ENCODE measurements around the gene ABCC10. TPM values are rescaled to one million over a fixed set of nuclear protein-coding genes. Genes with fewer than 3 reads are reported as not detected.
"Not testable (repeated sequence)": the region's sequence is repeated elsewhere in the genome, so short reads cannot be mapped to it uniquely, and the experiment has no call there.

The ABCC10 gene, protein sequence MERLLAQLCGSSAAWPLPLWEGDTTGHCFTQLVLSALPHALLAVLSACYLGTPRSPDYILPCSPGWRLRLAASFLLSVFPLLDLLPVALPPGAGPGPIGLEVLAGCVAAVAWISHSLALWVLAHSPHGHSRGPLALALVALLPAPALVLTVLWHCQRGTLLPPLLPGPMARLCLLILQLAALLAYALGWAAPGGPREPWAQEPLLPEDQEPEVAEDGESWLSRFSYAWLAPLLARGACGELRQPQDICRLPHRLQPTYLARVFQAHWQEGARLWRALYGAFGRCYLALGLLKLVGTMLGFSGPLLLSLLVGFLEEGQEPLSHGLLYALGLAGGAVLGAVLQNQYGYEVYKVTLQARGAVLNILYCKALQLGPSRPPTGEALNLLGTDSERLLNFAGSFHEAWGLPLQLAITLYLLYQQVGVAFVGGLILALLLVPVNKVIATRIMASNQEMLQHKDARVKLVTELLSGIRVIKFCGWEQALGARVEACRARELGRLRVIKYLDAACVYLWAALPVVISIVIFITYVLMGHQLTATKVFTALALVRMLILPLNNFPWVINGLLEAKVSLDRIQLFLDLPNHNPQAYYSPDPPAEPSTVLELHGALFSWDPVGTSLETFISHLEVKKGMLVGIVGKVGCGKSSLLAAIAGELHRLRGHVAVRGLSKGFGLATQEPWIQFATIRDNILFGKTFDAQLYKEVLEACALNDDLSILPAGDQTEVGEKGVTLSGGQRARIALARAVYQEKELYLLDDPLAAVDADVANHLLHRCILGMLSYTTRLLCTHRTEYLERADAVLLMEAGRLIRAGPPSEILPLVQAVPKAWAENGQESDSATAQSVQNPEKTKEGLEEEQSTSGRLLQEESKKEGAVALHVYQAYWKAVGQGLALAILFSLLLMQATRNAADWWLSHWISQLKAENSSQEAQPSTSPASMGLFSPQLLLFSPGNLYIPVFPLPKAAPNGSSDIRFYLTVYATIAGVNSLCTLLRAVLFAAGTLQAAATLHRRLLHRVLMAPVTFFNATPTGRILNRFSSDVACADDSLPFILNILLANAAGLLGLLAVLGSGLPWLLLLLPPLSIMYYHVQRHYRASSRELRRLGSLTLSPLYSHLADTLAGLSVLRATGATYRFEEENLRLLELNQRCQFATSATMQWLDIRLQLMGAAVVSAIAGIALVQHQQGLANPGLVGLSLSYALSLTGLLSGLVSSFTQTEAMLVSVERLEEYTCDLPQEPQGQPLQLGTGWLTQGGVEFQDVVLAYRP (N-terminal part only)
- total RNA-seq, result 46.8 TPM

DNA sequence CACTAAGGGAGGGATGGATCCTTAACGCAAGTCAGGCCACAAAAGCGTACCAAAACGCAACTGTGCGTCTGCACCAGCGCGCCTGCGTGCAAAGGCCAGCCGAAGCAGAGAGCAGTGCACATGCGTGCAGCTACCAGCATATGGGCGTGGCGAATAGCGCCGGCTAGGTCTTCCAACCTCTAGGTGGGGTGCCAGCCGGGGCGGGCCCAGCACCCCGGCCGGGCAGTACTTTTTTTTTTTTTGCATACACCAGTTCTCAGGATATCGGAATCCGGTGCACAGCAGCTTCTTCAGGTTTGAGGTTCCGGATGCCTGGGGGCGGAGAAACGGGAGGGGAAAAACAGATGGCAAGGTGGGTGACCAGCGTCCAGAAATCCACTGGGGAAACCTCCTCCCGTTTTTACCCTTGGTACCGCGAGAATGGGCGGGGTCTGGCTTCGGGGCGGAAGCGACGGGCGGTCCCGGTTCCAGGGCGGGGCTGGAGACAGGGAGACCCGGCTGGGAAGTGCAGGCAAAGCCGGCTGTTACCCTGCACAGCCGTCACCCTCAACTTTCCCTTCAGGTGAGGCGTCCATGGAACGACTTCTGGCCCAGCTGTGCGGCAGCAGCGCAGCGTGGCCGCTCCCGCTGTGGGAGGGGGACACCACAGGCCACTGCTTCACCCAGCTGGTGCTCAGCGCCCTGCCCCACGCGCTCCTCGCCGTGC, at the start of gene ABCC10:
ABCC10 (plus strand) TSS at position 136 of the 706 bp plus-strand sequence; CDS start at position 574, 438 bp downstream.
- peak; percentile 95 for DNase-seq (ENCODE audit: low spot score)

DNA sequence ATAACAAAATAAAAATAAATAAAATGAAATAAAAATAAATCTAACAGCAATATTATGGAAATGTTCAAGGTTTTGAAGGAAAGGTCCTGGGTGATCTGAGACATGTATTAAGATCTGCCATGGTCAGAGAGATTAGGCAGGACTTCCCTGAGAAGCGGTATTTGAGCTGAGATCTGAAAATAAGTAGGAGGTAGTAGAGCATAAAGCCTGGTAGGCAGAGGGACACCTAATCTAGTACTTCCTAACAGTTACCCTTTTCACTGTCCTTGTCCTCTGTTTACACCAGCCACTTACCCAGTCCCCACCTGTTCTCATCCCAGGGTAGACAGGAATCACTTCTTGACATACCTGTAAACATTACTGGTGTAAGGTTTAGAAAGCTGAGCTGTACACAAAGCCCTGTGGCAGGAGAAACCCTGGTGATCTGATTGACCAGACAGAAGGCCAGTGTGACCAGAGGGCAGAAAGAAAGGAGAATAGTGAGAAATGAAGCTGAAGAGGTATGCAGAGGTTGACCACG, 49.6 kb upstream of the ABCC10 start:
- DNase-seq (ENCODE audit: low spot score), result no peak

DNA sequence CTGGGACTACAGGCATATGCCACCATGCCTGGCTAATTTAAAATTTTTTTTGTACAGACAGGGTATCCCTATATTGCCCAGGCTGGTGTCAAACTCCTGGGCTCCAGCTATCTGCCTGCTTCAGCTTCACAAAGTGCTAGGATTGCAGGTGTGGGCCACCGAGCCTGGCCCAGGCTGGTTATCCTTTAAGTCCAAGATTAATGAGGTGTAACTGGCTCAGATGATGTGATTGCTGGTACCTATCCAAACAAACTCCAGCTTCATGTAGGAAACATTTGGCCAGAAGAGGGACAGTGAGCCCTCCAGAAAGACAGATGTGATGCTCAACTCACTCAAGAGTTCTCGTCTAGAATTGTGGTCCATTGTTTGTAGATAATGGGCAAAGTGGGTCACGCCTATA, 48.7 kb upstream of the ABCC10 start:
- DNase-seq (ENCODE audit: low spot score), result no peak

DNA sequence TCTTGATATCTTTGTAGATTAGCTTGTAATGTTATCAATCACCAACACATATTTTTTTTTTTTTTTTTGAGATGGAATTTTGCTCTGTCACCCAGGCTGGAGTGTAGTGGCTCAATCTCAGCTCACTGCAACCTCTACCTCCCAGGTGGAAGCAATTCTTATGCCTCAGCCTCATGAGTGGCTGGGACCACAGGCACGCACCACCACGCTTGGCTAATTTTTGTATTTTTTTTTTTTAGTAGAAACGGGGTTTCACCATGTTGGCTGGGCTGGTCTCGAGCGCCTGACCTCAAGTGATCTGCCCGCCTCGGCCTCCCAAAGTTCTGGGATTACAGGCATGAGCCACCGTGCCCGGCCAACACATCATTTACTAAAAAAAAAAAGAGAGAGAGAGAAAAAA, 46.5 kb upstream of the ABCC10 start:
- not testable (repeated sequence) for DNase-seq (ENCODE audit: low spot score)

DNA sequence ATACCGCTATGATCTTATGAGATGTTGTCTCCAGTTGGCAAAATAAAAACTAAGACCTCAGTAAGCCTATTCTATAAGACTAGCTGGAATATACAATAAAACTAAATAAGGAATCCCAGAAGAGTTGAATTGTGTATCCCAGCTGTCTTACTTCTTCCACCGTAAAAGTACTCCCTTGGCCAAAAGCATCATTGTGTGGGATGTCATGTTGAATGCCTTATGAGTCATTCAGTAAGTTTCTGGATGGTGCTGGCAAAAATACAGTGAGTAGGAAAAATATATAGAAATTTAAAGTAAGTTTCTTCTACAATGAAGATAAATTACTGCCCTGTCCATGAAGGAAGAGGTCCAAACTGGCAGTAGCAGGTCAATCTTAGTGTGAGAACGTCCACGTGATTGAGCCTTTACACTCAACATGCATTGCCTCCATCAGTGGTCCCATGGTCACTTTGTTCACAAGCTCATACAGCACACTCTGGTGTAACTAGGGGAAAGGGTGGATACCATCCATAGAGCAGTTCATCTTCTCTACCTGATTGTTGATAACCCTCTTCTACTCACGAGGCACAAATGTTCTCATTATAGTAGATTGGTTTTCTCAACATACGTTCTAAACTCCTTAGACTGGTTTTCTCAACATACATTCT, 44.2 kb upstream of the ABCC10 start:
- no peak for DNase-seq (ENCODE audit: low spot score)

DNA sequence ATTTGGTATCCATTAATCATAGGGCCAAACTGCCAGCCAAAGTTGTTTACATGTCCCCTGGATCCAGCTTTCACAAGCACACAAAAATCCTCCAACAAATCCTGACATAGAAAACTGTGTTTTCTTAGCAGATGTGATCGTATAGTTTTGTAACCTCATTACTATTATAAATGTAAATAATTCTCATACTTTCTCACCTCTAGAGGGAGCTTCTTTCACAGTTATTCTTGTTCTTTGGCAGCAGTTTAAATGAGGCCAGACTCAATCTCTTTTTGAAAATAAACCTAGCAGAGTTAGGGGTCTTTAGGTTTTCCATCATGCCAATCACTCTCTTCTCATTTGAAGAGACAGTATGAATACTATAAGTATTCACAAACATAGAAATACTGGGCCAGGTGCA, 40.8 kb upstream of the ABCC10 start:
- no peak for DNase-seq (ENCODE audit: low spot score)

DNA sequence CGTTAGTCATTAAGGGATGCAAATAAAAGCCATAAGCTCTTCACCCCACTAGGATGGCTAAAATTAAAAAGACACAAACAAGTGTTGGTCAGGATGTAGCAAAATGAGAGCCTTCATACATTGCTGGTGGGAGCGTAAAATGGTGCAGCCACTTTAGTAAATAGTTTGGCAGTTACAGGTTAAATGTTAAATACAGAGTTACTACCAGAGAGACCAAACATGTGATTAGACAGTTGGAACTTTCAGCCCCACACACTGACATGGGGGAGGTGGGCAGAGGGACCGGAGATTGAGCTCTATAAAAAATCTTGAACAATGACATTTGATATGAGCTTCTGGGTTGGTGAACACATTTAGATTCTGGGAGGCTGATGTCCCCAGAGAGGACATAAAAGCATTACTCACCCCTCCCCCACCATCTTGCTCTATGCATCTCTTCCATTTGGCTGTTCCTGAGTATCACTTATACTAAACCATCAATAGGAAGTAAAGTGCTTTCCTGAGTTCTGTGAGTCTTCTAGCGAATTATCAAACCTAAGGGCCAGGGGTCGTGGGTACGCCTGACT, 37.5 kb upstream of the ABCC10 start:
- DNase-seq (ENCODE audit: low spot score), result no peak

DNA sequence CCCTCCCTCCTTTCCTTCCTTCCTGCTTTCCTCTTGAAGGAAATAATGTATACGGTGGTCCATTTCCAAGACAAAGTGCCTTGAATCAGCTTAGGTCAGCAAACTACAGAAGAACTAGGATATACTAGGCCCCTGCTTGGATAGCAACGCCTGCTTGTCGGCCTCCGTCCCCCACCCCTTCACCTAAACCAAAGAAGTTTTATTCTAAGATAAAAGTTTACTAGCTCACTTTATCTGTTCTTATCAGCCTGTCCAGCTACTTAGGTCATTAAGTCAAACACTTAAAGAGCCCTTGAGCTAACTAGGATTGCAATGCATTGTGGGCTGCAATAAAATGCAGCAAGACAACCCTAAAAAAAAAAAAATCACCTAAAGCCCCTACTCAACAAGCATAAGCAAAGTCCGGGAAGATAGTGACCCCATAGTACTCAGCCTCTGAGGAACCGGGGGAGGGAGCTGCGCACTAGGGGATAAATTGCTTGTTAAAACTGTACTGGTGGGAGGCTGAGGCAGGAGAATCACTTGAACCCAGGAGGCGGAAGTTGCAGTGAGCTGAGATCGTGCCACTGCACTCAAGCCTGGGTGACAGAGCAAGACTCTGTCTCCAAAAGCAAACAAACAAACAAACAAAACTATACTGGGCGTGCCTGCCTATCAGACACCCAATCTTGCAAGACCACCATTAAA, 36.4 kb upstream of the ABCC10 start:
- DNase-seq (ENCODE audit: low spot score), result not testable (repeated sequence)

DNA sequence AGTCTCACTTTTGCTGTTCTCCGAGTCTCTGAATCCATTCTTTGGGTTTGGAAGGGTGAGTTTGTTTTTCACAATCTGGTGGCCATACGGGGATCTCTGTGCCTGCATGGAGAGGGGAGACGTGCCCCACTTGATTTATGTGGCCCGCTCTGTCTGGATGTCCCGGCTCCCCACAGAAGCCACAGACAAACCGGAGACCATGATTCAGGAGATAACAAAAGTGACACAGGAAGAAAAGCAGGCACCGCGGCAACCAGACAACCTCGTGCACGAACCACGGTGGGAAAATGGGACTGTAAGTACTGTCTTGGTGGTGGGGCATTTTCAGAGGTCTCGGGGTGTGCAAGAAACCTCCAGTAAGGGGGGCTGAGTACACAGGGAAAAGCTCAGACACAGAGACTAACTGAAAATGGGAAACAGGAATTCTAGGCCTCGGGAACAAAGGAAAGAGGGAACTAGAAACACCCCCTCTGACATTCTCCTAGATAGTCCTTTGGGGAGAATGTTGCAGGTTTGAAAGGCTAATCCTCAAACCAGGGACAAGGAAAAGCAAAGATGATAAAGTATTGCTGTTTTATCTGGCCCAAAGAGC, 35.8 kb upstream of the ABCC10 start:
- no peak for DNase-seq (ENCODE audit: low spot score)

DNA sequence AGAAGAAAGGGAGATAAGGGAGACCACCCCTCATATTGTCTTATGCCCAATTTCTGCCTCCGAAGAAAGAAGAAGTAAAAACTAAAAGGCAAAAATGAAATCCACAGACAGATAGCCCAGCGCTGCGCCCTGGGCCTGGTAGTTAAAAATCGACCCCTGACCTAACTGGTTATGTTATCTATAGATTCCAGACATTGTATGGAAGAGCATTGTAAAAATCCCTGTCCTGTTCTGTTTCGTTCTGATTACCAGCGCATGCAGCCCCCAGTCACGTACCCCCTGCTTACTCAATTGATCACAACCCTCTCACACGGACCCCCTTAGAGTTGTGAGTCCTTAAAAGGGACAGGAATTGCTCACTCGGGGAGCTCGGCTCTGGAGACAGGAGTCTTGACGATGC, 34.2 kb upstream of the ABCC10 start:
- DNase-seq (ENCODE audit: low spot score), result not testable (repeated sequence)

DNA sequence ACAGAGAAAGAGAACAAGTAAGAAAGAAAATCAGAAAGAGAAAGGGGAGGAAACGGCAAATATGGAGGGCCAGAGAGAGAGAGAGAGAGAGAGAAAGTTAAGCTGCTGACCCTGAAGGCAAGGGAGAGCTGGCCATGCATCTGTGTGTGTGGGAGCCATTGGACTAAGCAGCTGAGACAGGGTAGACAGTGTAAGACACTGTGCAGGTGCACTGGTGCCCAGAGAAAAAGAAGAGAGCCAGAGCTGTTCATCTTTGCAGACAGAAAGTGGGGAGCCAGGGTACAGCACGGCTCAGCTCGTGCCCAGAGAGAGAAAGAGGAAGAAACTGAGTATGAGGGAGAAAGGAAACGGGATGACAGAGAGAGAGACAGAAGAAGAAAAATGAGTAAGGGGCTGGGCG, 33.7 kb upstream of the ABCC10 start:
- DNase-seq (ENCODE audit: low spot score), result no peak

DNA sequence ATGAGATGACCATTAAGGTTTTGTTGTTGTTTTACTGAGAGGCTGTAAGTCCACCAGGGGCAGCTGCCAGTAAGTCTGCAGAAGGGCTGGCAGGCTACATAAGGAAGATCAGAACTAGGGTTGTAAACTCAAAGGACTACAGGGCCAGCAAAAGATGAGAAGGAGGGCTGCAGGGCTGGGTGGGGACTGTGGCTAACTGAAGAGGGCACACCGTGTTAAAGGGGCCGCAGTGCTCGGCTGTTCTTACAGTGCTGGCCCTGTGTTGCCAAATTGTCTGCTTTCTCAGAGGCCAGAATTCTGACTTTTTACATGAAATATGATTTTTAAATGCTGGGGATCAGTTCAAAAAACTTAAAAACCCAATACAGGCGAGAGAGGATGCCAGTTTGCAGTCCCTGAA, 32.4 kb upstream of the ABCC10 start:
- no peak for DNase-seq (ENCODE audit: low spot score)

DNA sequence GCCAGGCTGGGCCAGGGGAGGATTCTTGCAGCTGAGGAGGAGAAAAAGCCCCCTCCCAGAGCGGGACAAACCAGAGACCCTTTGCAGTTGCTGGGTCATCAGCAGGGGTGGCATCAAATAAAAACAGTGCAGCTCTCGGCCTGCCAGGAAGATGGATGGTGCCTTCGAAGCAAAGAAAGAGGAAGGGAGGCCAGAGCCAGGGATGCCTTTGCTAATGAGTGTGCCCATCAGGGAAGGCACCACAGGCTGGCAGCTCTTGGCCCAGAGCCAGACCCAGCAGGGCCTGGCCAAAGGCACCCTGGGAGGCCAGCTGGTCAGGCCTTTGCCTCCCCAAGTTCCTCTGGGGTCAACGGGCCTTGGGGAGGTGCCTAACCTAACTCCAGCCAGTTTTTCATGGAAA, 31.6 kb upstream of the ABCC10 start:
- no peak for DNase-seq (ENCODE audit: low spot score)

DNA sequence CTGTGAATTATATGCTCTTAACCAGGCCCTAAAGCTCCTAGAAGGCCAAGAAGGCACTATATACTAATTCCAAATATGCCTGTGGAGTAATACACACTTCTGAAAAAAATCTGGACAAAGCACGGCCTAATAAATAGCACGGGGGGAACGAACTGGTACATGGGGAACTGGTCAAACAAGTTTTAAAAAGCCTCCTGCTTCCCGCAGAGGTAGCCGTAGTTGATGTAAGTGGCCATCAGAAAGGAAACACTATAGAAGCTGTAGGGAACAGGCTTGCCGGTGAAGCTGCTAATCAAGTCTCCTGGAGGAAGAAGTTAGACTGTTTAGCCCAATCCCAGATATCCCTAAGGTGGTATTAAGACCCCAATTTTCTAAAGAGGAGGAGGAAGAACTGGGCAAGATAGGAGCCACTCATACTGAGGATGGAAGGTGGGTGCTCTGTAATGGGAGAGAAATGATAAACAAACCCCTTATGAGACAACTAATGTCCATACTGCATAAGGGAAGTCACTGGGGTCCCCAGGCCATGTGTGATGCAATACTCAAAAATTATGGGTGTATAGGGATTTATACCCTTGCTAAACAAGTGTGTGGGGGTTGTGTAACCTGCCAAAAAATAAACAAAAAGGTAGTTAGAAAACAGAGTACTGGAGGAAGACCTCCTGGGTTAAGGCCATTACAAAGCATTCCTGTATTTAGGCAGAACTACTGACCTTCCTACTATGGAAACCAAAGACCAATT, 30.8 kb upstream of the ABCC10 start:
- DNase-seq (ENCODE audit: low spot score), result no peak

DNA sequence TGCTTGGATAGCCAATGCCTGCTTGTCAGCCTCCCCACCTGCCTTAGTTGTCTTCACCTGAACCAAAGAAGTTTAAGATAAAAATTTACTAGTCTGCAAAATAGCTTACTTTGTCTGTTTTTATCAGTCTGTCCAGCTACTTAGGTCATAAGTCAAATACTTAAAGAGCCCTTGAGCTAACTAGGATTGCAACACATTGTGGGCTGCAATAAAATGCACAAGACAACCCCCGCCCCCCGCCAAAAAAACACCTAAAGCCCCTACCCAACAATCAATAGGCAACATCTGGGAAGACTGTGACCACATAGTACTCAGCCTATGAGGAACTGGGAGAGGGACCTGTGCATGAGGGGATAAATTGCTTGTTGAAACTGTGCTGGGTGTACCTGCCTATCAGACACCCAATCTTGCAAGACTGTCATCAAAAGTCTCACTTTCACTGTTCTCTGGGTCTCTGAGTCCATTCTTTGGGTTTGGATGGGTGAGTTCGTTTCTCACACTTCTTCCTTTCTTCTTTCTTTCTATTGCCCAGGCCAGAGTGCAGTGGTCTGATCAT, 27.3 kb upstream of the ABCC10 start:
- DNase-seq (ENCODE audit: low spot score), result no peak

DNA sequence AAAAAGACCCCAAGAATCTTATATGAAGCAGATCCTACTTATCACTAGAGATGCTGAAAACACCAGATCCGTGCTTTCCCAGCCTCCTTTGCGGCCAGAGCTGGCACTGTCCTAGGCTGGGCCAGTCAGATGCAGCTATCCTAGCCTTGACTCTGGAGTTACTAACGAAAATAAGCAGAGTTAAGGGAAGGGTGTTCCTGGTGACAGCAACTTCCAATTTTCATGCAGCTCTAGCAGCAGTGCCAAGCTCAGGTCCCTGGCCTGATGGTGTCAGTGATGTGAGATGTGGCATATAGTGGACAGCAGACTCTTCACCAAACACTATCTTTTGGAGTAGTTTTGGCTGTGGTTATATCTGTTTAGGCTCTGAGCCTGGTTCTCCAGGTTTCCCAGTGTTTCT, 25.6 kb upstream of the ABCC10 start:
- DNase-seq (ENCODE audit: low spot score), result no peak

DNA sequence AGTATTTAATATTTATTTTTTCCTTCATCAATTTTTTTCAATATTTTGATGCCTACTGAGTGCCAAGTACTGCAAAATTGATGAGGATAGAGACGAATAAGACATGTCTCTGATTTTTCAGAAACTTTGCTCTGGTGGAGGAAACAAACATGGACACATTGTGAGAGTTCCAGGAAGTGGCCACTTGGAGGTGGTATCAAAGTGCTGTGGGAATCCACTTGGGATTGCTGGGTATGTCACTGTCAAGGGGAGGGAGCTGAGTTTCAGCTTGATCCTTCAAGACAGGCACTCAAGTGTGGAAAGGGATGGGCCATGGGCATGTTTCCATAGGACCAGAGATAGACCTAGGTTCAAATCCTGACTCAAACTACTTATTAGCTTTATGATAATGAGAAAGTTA, 24.5 kb upstream of the ABCC10 start:
- DNase-seq (ENCODE audit: low spot score), result no peak

DNA sequence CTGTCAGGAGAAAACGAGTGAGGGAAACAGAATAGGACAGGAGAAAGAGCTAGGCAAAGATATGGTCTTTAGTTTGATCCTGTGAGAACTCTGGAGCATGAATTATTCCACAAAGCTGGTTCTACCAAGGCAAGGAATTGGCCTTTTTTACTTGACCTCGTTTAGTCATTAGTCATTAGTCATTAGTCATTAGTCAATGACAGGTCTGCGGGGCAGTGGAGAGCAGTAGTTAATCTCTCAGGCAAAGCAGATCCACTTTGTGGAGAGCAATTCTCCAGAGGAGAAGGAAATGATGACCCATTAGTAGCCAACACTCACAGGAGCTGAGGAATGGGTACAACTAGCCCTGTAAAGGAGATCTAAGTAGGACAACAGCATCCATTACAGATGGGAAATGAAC, 22.0 kb upstream of the ABCC10 start:
- no peak for DNase-seq (ENCODE audit: low spot score)
